ENCODE measurements around the gene HYLS1. TPM values are rescaled to one million over a fixed set of nuclear protein-coding genes. Genes with fewer than 3 reads are reported as not detected.
A peak's percentile ranks its signal among the peaks of the same experiment; 100 is the strongest.

HYLS1 gene
- total RNA-seq, 4 donors from 2014 or later: 2.8 to 6.9 (median 4.7) TPM

- TF ChIP-seq EP300 (IDR thresholded peaks at IDR 0.05): no peak
- TF ChIP-seq, protein P1, sequence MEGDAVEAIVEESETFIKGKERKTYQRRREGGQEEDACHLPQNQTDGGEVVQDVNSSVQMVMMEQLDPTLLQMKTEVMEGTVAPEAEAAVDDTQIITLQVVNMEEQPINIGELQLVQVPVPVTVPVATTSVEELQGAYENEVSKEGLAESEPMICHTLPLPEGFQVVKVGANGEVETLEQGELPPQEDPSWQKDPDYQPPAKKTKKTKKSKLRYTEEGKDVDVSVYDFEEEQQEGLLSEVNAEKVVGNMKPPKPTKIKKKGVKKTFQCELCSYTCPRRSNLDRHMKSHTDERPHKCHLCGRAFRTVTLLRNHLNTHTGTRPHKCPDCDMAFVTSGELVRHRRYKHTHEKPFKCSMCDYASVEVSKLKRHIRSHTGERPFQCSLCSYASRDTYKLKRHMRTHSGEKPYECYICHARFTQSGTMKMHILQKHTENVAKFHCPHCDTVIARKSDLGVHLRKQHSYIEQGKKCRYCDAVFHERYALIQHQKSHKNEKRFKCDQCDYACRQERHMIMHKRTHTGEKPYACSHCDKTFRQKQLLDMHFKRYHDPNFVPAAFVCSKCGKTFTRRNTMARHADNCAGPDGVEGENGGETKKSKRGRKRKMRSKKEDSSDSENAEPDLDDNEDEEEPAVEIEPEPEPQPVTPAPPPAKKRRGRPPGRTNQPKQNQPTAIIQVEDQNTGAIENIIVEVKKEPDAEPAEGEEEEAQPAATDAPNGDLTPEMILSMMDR (IDR thresholded peaks at IDR 0.05): peak; percentile 34 to 63 (median 43)
- Histone ChIP-seq H3K27ac (replicated peaks in 1 of 4) (no peak overlapping the region), H3K9me3 (no peaks in the 10 kb centered on the region), H3K36me3 (no peaks in the 10 kb centered on the region), H3K4me1 (peaks cover 10 to 30% (median 16%) of the 10 kb centered on the region in 4 donors), H3K4me3 (no peak overlapping the region), H3K27me3 (no peaks in the 10 kb centered on the region)
- no peak for DNase-seq (ENCODE audit: extremely low spot score)
- intact Hi-C loops (cut with DNase I): no loop called here
- WGBS: 53% methylated on average over 15 of the region's 20 CpGs
These were observed 54.4 kb downstream of the HYLS1 start for GRCh38 chr11:125941619-125942611.

- Histone ChIP-seq H3K9me3 (no peaks in the 10 kb centered on the region), H3K27me3 (no peaks in the 10 kb centered on the region), H3K27ac (replicated peaks in 1 of 4) (no peak overlapping the region), H3K4me1 (peaks cover 10 to 28% (median 16%) of the 10 kb centered on the region in 4 donors), H3K36me3 (no peaks in the 10 kb centered on the region), H3K4me3 (no peak overlapping the region)
- TF ChIP-seq POLR2AphosphoS5 (IDR thresholded peaks at IDR 0.05) (no peak), EP300 (IDR thresholded peaks at IDR 0.05) (no peak), POLR2A (IDR thresholded peaks at IDR 0.05; ENCODE audit: low read depth) (no peak)
- TF ChIP-seq, protein P1 (IDR thresholded peaks at IDR 0.05): no peak
- intact Hi-C loops (cut with DNase I): no loop called here
- DNase-seq (ENCODE audit: extremely low spot score): no peak
- WGBS: 95% methylated on average over 12 of the region's 12 CpGs
These were observed 55.4 kb downstream of the HYLS1 start for GRCh38 chr11:125942771-125943428.

GRCh38 chr11:125943661-125944349 lies 56.3 kb downstream of the HYLS1 start:
- intact Hi-C loops (cut with DNase I): no loop called here
- DNase-seq (ENCODE audit: extremely low spot score): no peak

DNA sequence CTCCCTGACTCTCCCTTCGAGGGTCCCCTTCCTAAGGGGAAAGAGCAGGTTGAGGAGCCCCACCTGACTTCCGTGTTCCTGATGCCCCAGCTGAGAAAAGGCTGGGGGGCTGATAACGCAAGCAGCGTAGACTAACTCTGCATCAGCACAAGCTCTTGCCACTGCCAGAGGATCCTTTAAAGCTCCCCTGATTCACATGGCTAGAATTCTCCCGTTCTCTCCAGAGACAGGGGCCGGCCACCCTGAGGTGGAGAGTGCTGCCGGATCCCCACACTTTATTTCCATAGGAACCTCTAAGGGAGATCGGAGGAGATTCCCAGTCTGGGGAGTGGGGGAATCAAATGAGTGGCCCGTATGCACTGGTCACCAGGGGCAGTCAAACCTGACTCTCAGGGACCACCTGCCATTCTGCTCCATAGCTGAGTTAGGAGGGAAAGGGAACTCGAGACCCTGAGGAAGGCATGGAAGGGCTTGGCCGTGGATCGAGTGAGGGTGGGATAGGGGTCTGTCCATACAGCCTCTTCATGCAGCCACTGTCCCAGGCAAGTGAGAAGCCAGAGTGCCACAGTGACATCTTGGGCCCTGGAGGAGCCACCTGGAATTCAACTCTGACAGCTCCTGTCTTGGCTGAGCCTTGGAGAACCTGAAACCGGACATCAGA lies 57.0 kb downstream of the HYLS1 start:
- no peaks in the 10 kb centered on the region for H3K9me3 ChIP-seq
- no peak for TF ChIP-seq POLR2AphosphoS5 (IDR thresholded peaks at IDR 0.05)
- TF ChIP-seq EP300 (IDR thresholded peaks at IDR 0.05): no peak
- TF ChIP-seq POLR2A (IDR thresholded peaks at IDR 0.05; ENCODE audit: low read depth): no peak
- TF ChIP-seq, protein P1 (IDR thresholded peaks at IDR 0.05): no peak
- H3K36me3 ChIP-seq: no peaks in the 10 kb centered on the region
- H3K27ac ChIP-seq (replicated peaks in 1 of 4): no peak overlapping the region
- H3K4me3 ChIP-seq: no peak overlapping the region
- H3K27me3 ChIP-seq: no peaks in the 10 kb centered on the region
- intact Hi-C loops (cut with DNase I): no loop called here
- peak; percentile 55 for DNase-seq (ENCODE audit: extremely low spot score)
- peaks cover 0 to 13% (median 8%) of the 10 kb centered on the region in 4 donors for H3K4me1 ChIP-seq
- WGBS: 89% methylated on average over 12 of the region's 13 CpGs

More at GRCh38 chr11:125943661-125944349, 56.3 kb downstream of the HYLS1 start:
- 93% methylated on average over 9 of the region's 9 CpGs for WGBS
- Histone ChIP-seq H3K36me3 (no peaks in the 10 kb centered on the region), H3K4me1 (peaks cover 7 to 19% (median 11%) of the 10 kb centered on the region in 4 donors), H3K27me3 (no peaks in the 10 kb centered on the region), H3K4me3 (no peak overlapping the region), H3K27ac (replicated peaks in 1 of 4) (no peak overlapping the region), H3K9me3 (no peaks in the 10 kb centered on the region)
- TF ChIP-seq POLR2AphosphoS5 (IDR thresholded peaks at IDR 0.05) (no peak), EP300 (IDR thresholded peaks at IDR 0.05) (no peak), POLR2A (IDR thresholded peaks at IDR 0.05; ENCODE audit: low read depth) (no peak)
- TF ChIP-seq, protein P1 (IDR thresholded peaks at IDR 0.05): no peak

Measured in esophagus muscularis mucosa (tissue), 4 donors.